Tibial nerve (tissue), 3 donors: ENCODE results near the gene TMEM242.

ENCODE experiments used
- POLR2A ChIP-seq, 2 donors: fragments of 450-650 bp; IDR thresholded peaks; one replicate each; pipeline ENCODE4 v1.6.1; 2017; ENCODE audit warnings: antibody characterized with exemption in 2 of 2, mild to moderate bottlenecking in 2 of 2, moderate library complexity in 2 of 2
- TF ChIP-seq, protein P1 (sequence below), 5 experiments: fragments of 200-600 bp in 3 of 5; fragments of 450-650 bp in 2 of 5; sonication (generic) in 3 of 5; IDR thresholded peaks; one replicate each; pipeline ENCODE4 v1.5.1; 2016 to 2019; ENCODE audit warnings: antibody characterized with exemption in 5 of 5, mild to moderate bottlenecking in 3 of 5, moderate library complexity in 2 of 5

- TF ChIP-seq, protein P1, sequence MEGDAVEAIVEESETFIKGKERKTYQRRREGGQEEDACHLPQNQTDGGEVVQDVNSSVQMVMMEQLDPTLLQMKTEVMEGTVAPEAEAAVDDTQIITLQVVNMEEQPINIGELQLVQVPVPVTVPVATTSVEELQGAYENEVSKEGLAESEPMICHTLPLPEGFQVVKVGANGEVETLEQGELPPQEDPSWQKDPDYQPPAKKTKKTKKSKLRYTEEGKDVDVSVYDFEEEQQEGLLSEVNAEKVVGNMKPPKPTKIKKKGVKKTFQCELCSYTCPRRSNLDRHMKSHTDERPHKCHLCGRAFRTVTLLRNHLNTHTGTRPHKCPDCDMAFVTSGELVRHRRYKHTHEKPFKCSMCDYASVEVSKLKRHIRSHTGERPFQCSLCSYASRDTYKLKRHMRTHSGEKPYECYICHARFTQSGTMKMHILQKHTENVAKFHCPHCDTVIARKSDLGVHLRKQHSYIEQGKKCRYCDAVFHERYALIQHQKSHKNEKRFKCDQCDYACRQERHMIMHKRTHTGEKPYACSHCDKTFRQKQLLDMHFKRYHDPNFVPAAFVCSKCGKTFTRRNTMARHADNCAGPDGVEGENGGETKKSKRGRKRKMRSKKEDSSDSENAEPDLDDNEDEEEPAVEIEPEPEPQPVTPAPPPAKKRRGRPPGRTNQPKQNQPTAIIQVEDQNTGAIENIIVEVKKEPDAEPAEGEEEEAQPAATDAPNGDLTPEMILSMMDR (IDR thresholded peaks at IDR 0.05) = no peak
- no peak for TF ChIP-seq POLR2A (IDR thresholded peaks at IDR 0.05)
Measured at GRCh38 chr6:157280947-157281346, 42.4 kb downstream of the TMEM242 start.
